B cell (primary cell): ENCODE measurements around the gene RIMKLB. TPM values are rescaled to one million over a fixed set of nuclear protein-coding genes. Genes with fewer than 3 reads are reported as not detected.

Source experiments
- ATAC-seq: fragments of 200-7000 bp; cut with Tn5 transposase; one replicate; pipeline ENCODE4 v1.10.0; 2021; ENCODE audit warnings: low read depth, mild to moderate bottlenecking, moderate number of reproducible peaks, moderate library complexity
- CTCF ChIA-PET: fragments of 350-600 bp; sonication (Branson Sonifier 250); formaldehyde crosslinking; loops from one replicate; lab custom pipeline; 2021; ENCODE audit warnings: antibody characterized with exemption, inconsistent platforms; lab: Charles Lee
- POLR2A ChIA-PET: fragments of 350-600 bp; sonication (Branson Sonifier 250); formaldehyde crosslinking; loops from one replicate; lab custom pipeline; 2021; ENCODE audit warnings: antibody characterized with exemption; lab: Charles Lee
- DNase-seq: peaks from one replicate; pipeline ENCODE4 v3.0.0; 2013
- H2AFZ ChIP-seq: 2 replicates; pipeline ENCODE4 v1.6.1; 2012; ENCODE audit warnings: mild to moderate bottlenecking, low read depth, low read length; ENCODE audit not compliant: insufficient read depth, poor library complexity, severe bottlenecking
- H3K27ac ChIP-seq, 2 donors: 1 replicate in 1 of 2; 2 replicates in 1 of 2; pipeline ENCODE4 v1.5.1; 2012 to 2013; ENCODE audit warnings: low read length in 2 of 2, mild to moderate bottlenecking in 2 of 2, moderate library complexity in 1 of 2
- H3K27me3 ChIP-seq, 4 experiments: fragments of 200-600 bp in 1 of 4; sonication (generic) in 1 of 4; replicated peaks in 1 of 4; 1 replicate in 2 of 4; 2 replicates in 2 of 4; pipeline versions ENCODE4 v1.6.1 to v1.7.0; 2013 to 2016; ENCODE audit warnings: low read length in 3 of 4, mild to moderate bottlenecking in 2 of 4, mixed read lengths in 1 of 4, moderate library complexity in 1 of 4; ENCODE audit not compliant: insufficient read depth in 4 of 4, control insufficient read depth in 3 of 4; ENCODE audit errors: control extremely low read depth in 1 of 4
- H3K36me3 ChIP-seq, 2 experiments: replicated peaks in 1 of 2; 1 replicate in 1 of 2; 2 replicates in 1 of 2; pipeline versions ENCODE4 v1.6.1 to v1.7.1; 2013; ENCODE audit warnings: low read length in 1 of 2; ENCODE audit not compliant: insufficient read depth in 2 of 2, control insufficient read depth in 1 of 2; ENCODE audit errors: control extremely low read depth in 1 of 2, extremely low read depth in 1 of 2
- H3K4me1 ChIP-seq, 2 donors: fragments of 200-600 bp in 1 of 2; sonication (generic) in 1 of 2; 1 replicate in 1 of 2; 2 replicates in 1 of 2; pipeline versions ENCODE4 v1.5.1 to v1.6.1; 2013 to 2017; ENCODE audit warnings: low read length in 2 of 2; ENCODE audit not compliant: control insufficient read depth in 2 of 2, insufficient read depth in 2 of 2
- H3K4me2 ChIP-seq: replicated peaks from 2 replicates; pipeline ENCODE3; 2012; ENCODE audit warnings: mild to moderate bottlenecking, low read depth, low read length; ENCODE audit not compliant: poor library complexity, severe bottlenecking
- H3K4me3 ChIP-seq, 5 experiments: fragments of 200-600 bp in 1 of 5; sonication (generic) in 1 of 5; 1 replicate in 3 of 5; 2 replicates in 2 of 5; pipeline versions ENCODE4 v1.5.1 to v1.7.0; 2011 to 2016; ENCODE audit warnings: low read length in 4 of 5, mild to moderate bottlenecking in 4 of 5, low read depth in 2 of 5, control low read depth in 1 of 5, moderate library complexity in 1 of 5; ENCODE audit not compliant: insufficient read depth in 1 of 5; ENCODE audit errors: control extremely low read depth in 1 of 5, extremely low read depth in 1 of 5
- H3K79me2 ChIP-seq: fragments of 200-600 bp; sonication (generic); one replicate; pipeline ENCODE4 v1.6.0; 2016; ENCODE audit warnings: low read length; ENCODE audit not compliant: control insufficient read depth, insufficient read depth
- H3K9ac ChIP-seq: fragments of 200-600 bp; sonication (generic); 2 replicates; pipeline ENCODE4 v1.6.1; 2017; ENCODE audit warnings: mild to moderate bottlenecking, low read length, moderate library complexity
- H3K9me3 ChIP-seq, 3 donors: one replicate each; pipeline versions ENCODE4 v1.6.1 to v1.7.1; 2013; ENCODE audit warnings: low read length in 2 of 3; ENCODE audit not compliant: control insufficient read depth in 2 of 3, insufficient read depth in 1 of 3; ENCODE audit errors: control extremely low read depth in 1 of 3
- H4K20me1 ChIP-seq: 2 replicates; pipeline ENCODE4 v1.6.0; 2012; ENCODE audit warnings: mild to moderate bottlenecking, low read length; ENCODE audit not compliant: insufficient read depth, control insufficient read depth, poor library complexity, severe bottlenecking
- H3K27ac Mint-ChIP-seq: one replicate; pipeline ENCODE4 v1.8.0; 2021; ENCODE audit warnings: mixed read lengths
- H3K27me3 Mint-ChIP-seq: one replicate; pipeline ENCODE4 v1.8.0; 2021; ENCODE audit warnings: mixed read lengths
- H3K4me1 Mint-ChIP-seq: one replicate; pipeline ENCODE4 v1.8.0; 2021; ENCODE audit warnings: mixed read lengths
- H3K4me3 Mint-ChIP-seq: one replicate; pipeline ENCODE4 v1.8.0; 2021; ENCODE audit warnings: mixed read lengths
- H3K9me3 Mint-ChIP-seq: one replicate; pipeline ENCODE4 v1.8.0; 2022; ENCODE audit warnings: mixed read lengths; ENCODE audit not compliant: insufficient read depth
- CTCF ChIP-seq: fragments of 200-600 bp; IDR thresholded peaks from one replicate; pipeline ENCODE4 v1.8.0; 2022; ENCODE audit warnings: antibody characterized with exemption, mild to moderate bottlenecking
- EZH2 ChIP-seq: IDR thresholded peaks from 2 replicates; pipeline ENCODE4 v1.6.1; 2012; ENCODE audit warnings: borderline replicate concordance, low read depth, mild to moderate bottlenecking, moderate library complexity, low read length; ENCODE audit not compliant: insufficient read depth, poor library complexity, severe bottlenecking
- WGBS: methylation state at CpG from one replicate; pipeline ENCODE4 v1.1.5; 2013; ENCODE audit warnings: missing lambda C conversion rate; ENCODE audit not compliant: insufficient coverage; 5-methylcytosine and 5-hydroxymethylcytosine counted together
- intact Hi-C: fragments of 100-400 bp; cut with micrococcal nuclease; formaldehyde crosslinking; loops from one replicate; pipeline ENCODE4 v1.10.0; 2022
- polyA plus RNA-seq: library from polyadenylated mRNA; depleted of rRNA; stranded (reverse); fragments of >200 nt; gene quantifications from 2 replicates; pipeline ENCODE4 v1.2.3, GENCODE V29; 2012
- total RNA-seq, 2 donors: library from RNA; stranded (reverse); fragments of 120-200 nt in 1 of 2; gene quantifications; 1 replicate in 1 of 2; 2 replicates in 1 of 2; pipeline versions ENCODE4 v1.2.3 to v1.2.4, GENCODE V29; 2013 to 2022

RIMKLB gene
- total and polyA plus RNA-seq, 2 donors (not counting 1 experiment from before 2014, with no cell fraction given): 27.8 to 54.2 TPM

DNA sequence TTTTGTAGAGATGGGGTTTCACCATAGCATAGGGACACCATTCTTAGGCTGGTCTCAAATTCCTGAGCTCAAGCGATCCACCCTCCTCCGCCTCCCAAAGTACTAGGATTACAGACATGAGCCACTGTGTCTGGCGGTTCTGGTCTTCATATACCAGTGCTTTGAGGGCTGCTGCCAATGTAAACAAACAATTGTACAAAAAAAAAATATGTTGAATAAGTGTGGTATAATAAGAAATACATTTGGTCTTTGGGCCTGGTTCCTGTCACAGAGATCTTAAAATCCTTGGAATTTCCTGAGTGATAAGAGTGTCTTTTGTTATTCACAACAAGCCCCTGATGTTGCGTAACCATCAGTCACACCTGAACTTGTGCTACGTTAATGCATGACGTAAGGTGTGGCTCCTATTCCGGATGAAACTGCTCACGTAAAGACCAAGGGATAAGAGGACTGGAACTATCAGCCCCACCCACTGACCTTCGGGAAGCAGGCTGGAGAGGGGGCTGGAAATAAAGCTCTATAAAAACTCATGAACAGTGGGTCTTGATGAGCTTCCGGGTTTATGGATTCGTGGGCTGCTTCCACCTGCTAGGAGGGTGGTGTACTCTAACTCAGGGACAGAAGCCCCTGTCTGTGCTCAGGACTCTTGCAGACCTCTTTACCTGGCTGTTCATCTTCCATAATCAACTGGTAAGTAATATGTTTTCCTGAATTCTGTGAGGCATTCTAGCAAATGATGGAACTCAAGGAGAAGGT lies 16.5 kb upstream of the RIMKLB start:
- Histone ChIP-seq H3K9ac (no peak overlapping the region), H3K36me3 (no peaks in the 10 kb centered on the region), H3K27me3 (no peaks in the 10 kb centered on the region), H4K20me1 (no peaks in the 10 kb centered on the region), H3K27ac (no peak overlapping the region), H3K4me1 (no peaks in the 10 kb centered on the region), H3K4me2 (no peak overlapping the region), H3K4me3 (no peak overlapping the region), H3K9me3 (no peaks in the 10 kb centered on the region), H2AFZ (no peak overlapping the region), H3K79me2 (no peaks in the 10 kb centered on the region)
- POLR2A ChIA-PET: interaction anchor here (0.7 kb wide), 1 partner anchor 361 kb away, joined by 3 read pairs; no protein-coding TSS in a partner anchor
- H3K27me3 Mint-ChIP-seq: peaks cover 9% of the 10 kb centered on the region
- ATAC-seq: no peak
- CTCF ChIA-PET: interaction anchor here (0.7 to 8.5 kb wide), 28 partner anchors 9 to 370 kb away, joined by 3 to 110 read pairs (median 4); partner anchors contain the start of gene RIMKLB
- H3K4me1 Mint-ChIP-seq: peaks cover 6% of the 10 kb centered on the region
- no peak for TF ChIP-seq EZH2
- TF ChIP-seq CTCF: no peak
- 82% methylated on average over 10 of the region's 11 CpGs for WGBS
- H3K4me3 Mint-ChIP-seq: no peak overlapping the region
- DNase-seq: no peak
- H3K9me3 Mint-ChIP-seq: no peaks in the 10 kb centered on the region
- intact Hi-C loops: no loop called here
- no peak overlapping the region for H3K27ac Mint-ChIP-seq

DNA sequence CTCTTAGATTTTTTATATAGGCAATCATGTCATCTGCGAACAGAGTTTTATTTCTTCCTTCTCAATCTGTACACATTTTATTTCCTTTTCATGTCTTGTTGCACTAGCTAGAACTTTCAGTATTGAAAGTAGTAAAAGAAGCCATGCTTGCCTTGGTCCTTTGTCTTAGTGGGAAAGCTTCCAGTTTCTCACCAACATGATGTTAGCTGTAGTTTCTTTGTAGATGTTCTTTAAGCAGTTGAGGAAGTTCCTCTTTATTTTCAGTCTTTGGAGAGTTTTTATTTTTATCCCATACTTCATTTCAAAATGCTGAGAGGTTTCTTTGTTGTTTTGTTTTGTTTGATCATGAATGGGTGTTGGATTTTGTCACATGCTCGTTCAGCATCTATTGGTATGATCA lies 12.7 kb upstream of the RIMKLB start:
- no peak overlapping the region for H3K4me3 ChIP-seq
- H3K9ac ChIP-seq: no peak overlapping the region
- Mint-ChIP-seq H3K4me1 (peaks cover 4% of the 10 kb centered on the region), H3K27ac (no peak overlapping the region), H3K27me3 (peaks cover 15% of the 10 kb centered on the region), H3K9me3 (no peaks in the 10 kb centered on the region), H3K4me3 (no peak overlapping the region)
- CTCF ChIA-PET: interaction anchor here (0.7 to 8.5 kb wide), 12 partner anchors 8 to 393 kb away, joined by 3 to 110 read pairs (median 4); partner anchors contain the start of genes M6PR and RIMKLB
- DNase-seq (no peak), ATAC-seq (no peak)
- WGBS: no CpG with 5 or more reads among the region's 2 CpGs
- H3K9me3 ChIP-seq: no peaks in the 10 kb centered on the region
- H3K36me3 ChIP-seq: no peaks in the 10 kb centered on the region
- H4K20me1 ChIP-seq: no peaks in the 10 kb centered on the region
- H3K27ac ChIP-seq: no peak overlapping the region
- H3K79me2 ChIP-seq: no peaks in the 10 kb centered on the region
- no peak overlapping the region for H3K4me2 ChIP-seq
- no peak for TF ChIP-seq EZH2
- TF ChIP-seq CTCF: no peak
- intact Hi-C loops: no loop called here
- POLR2A ChIA-PET: no interaction called here
- H2AFZ ChIP-seq: no peak overlapping the region
- H3K4me1 ChIP-seq: no peaks in the 10 kb centered on the region
- no peaks in the 10 kb centered on the region for H3K27me3 ChIP-seq
